Upper lobe of left lung (tissue), 6 donors: ENCODE data around the gene TUFT1. TPM values are rescaled to one million over a fixed set of nuclear protein-coding genes. Genes with fewer than 3 reads are reported as not detected.

Experiments
- ATAC-seq, 2 donors: fragments of 200-7000 bp; cut with Tn5 transposase; one replicate each; pipeline ENCODE4 v1.9.1; 2022; ENCODE audit warnings: mild to moderate bottlenecking in 2 of 2, moderate library complexity in 2 of 2; ENCODE audit not compliant: low FRiP score in 2 of 2
- DNase-seq, 2 donors: peaks; one replicate each; pipeline ENCODE4 v3.0.0-alpha.2; 2019 to 2020
- H3K27ac ChIP-seq, 4 donors: fragments of 200-600 bp; sonication (generic); one replicate each; pipeline ENCODE4 v1.5.1; 2016 to 2019
- H3K27me3 ChIP-seq, 4 donors: fragments of 200-600 bp; sonication (generic); one replicate each; pipeline ENCODE4 v1.5.1; 2017 to 2019
- H3K36me3 ChIP-seq, 4 donors: fragments of 200-600 bp; sonication (generic); one replicate each; pipeline ENCODE4 v1.5.1; 2016 to 2019
- H3K4me1 ChIP-seq, 4 donors: fragments of 200-600 bp; sonication (generic); one replicate each; pipeline ENCODE4 v1.5.1; 2018 to 2019
- H3K4me3 ChIP-seq, 4 donors: fragments of 200-600 bp; sonication (generic); one replicate each; pipeline ENCODE4 v1.5.1; 2017 to 2019; ENCODE audit warnings: mild to moderate bottlenecking in 2 of 4, moderate library complexity in 1 of 4
- H3K9me3 ChIP-seq, 4 donors: fragments of 200-600 bp; sonication (generic); one replicate each; pipeline ENCODE4 v1.5.1; 2018 to 2019
- CTCF ChIP-seq, 6 experiments: fragments of 450-650 bp in 4 of 6; fragments of 200-600 bp in 2 of 6; sonication (generic) in 2 of 6; IDR thresholded peaks; one replicate each; pipeline ENCODE4 v1.5.1; 2016 to 2019; ENCODE audit warnings: antibody characterized with exemption in 6 of 6
- EP300 ChIP-seq, 4 donors: sonication (generic); formaldehyde crosslinking; IDR thresholded peaks; one replicate each; pipeline ENCODE4 v1.5.1; 2017; ENCODE audit warnings: antibody characterized with exemption in 4 of 4, control low read depth in 2 of 4
- POLR2A ChIP-seq, 4 donors: fragments of 450-650 bp; IDR thresholded peaks; one replicate each; pipeline ENCODE4 v1.5.1; 2016 to 2017; ENCODE audit warnings: antibody characterized with exemption in 4 of 4, mild to moderate bottlenecking in 2 of 4
- POLR2AphosphoS5 ChIP-seq, 2 donors: sonication (generic); formaldehyde crosslinking; IDR thresholded peaks; one replicate each; pipeline ENCODE4 v1.5.1; 2017; ENCODE audit warnings: antibody characterized with exemption in 2 of 2
- WGBS, 2 donors: methylation state at CpG; one replicate each; pipeline ENCODE4 v1.1.5; 2017 to 2018; 5-methylcytosine and 5-hydroxymethylcytosine counted together
- total RNA-seq, 6 donors: library from RNA; depleted of rRNA in 4 of 6; stranded (reverse); fragments of >200 nt in 4 of 6; gene quantifications; one replicate each; pipeline versions ENCODE4 v1.1.0 to v1.2.1, GENCODE V29; 2016 to 2021
- donor health status: DM: no; HTN: no; CAD: no; lungs with moderate emphysema.
- donor health status: DM: no; HTN: yes; CAD: no; lungs with severe emphysema.

The TUFT1 gene
- total RNA-seq, 6 donors from 2014 or later = 9.9 to 18.1 (median 12.5) TPM

GRCh38 chr1:151526735-151527525 lies 13.2 kb upstream of the TUFT1 start:
- Histone ChIP-seq H3K4me3 (no peak overlapping the region), H3K9me3 (no peaks in the 10 kb centered on the region), H3K36me3 (peaks cover 0 to 25% (median 12%) of the 10 kb centered on the region in 4 donors), H3K27ac (no peak overlapping the region), H3K27me3 (no peaks in the 10 kb centered on the region), H3K4me1 (no peaks in the 10 kb centered on the region)
- no peak for DNase-seq
- WGBS, 2 donors = 86 to 87% methylated on average over 7 of the region's 7 CpGs
- ATAC-seq = no peak
- no peak for TF ChIP-seq POLR2A (IDR thresholded peaks at IDR 0.05)
- TF ChIP-seq EP300 (IDR thresholded peaks at IDR 0.05) = no peak
- TF ChIP-seq CTCF (IDR thresholded peaks at IDR 0.05) = no peak
- no peak for TF ChIP-seq POLR2AphosphoS5 (IDR thresholded peaks at IDR 0.05)

GRCh38 chr1:151529211-151529702 lies 10.9 kb upstream of the TUFT1 start:
- peaks cover 0 to 25% (median 13%) of the 10 kb centered on the region in 4 donors for H3K36me3 ChIP-seq
- TF ChIP-seq POLR2A (IDR thresholded peaks at IDR 0.05) = no peak
- no peak for TF ChIP-seq EP300 (IDR thresholded peaks at IDR 0.05)

GRCh38 chr1:151529781-151530180 lies 10.3 kb upstream of the TUFT1 start:
- H3K27me3 ChIP-seq = no peaks in the 10 kb centered on the region
- ATAC-seq (no peak), DNase-seq (no peak)
- no peak overlapping the region for H3K27ac ChIP-seq
- no peak for TF ChIP-seq CTCF (IDR thresholded peaks at IDR 0.05)
- TF ChIP-seq POLR2AphosphoS5 (IDR thresholded peaks at IDR 0.05) = no peak
- TF ChIP-seq EP300 (IDR thresholded peaks at IDR 0.05) = no peak
- TF ChIP-seq POLR2A (IDR thresholded peaks at IDR 0.05) = no peak
- H3K4me3 ChIP-seq = no peak overlapping the region
- H3K4me1 ChIP-seq = no peaks in the 10 kb centered on the region
- H3K9me3 ChIP-seq = no peaks in the 10 kb centered on the region
- H3K36me3 ChIP-seq = peaks cover 0 to 23% (median 10%) of the 10 kb centered on the region in 4 donors
- 88 to 92% methylated on average over 9 to 18 of the region's 18 CpGs for WGBS, 2 donors

More at GRCh38 chr1:151529211-151529702, 10.9 kb upstream of the TUFT1 start:
- no peaks in the 10 kb centered on the region for H3K4me1 ChIP-seq
- no peak overlapping the region for H3K27ac ChIP-seq
- no peaks in the 10 kb centered on the region for H3K9me3 ChIP-seq
- no peak for ATAC-seq
- H3K27me3 ChIP-seq = no peaks in the 10 kb centered on the region
- H3K4me3 ChIP-seq = no peak overlapping the region
- WGBS, 2 donors = 83 to 84% methylated on average over 11 of the region's 11 CpGs
- DNase-seq = no peak

GRCh38 chr1:151530461-151530860 lies 9.6 kb upstream of the TUFT1 start:
- H3K27ac ChIP-seq = no peak overlapping the region
- H3K4me1 ChIP-seq = no peaks in the 10 kb centered on the region
- no peaks in the 10 kb centered on the region for H3K27me3 ChIP-seq
- peaks cover 0 to 23% (median 11%) of the 10 kb centered on the region in 4 donors for H3K36me3 ChIP-seq
- 80 to 94% methylated on average over 11 of the region's 11 CpGs for WGBS, 2 donors
- no peak overlapping the region for H3K4me3 ChIP-seq
- TF ChIP-seq POLR2AphosphoS5 (IDR thresholded peaks at IDR 0.05) (no peak), CTCF (IDR thresholded peaks at IDR 0.05) (no peak), EP300 (IDR thresholded peaks at IDR 0.05) (no peak), POLR2A (IDR thresholded peaks at IDR 0.05) (no peak)
- DNase-seq (peak in 1 of 2 donors; percentile 67), ATAC-seq (no peak)
- no peaks in the 10 kb centered on the region for H3K9me3 ChIP-seq

GRCh38 chr1:151533870-151534269 lies 6.2 kb upstream of the TUFT1 start:
- no peaks in the 10 kb centered on the region for H3K27me3 ChIP-seq
- peaks cover 0 to 23% (median 10%) of the 10 kb centered on the region in 4 donors for H3K36me3 ChIP-seq
- H3K9me3 ChIP-seq = no peaks in the 10 kb centered on the region
- DNase-seq (peak in 1 of 2 donors; percentile 38), ATAC-seq (no peak)
- no peak overlapping the region for H3K27ac ChIP-seq
- TF ChIP-seq CTCF (IDR thresholded peaks at IDR 0.05) (no peak), POLR2A (IDR thresholded peaks at IDR 0.05) (no peak), POLR2AphosphoS5 (IDR thresholded peaks at IDR 0.05) (no peak)
- no peaks in the 10 kb centered on the region for H3K4me1 ChIP-seq
- no peak overlapping the region for H3K4me3 ChIP-seq
- WGBS, 2 donors = 84 to 95% methylated on average over 7 to 10 of the region's 10 CpGs
